Choroid plexus epithelial cell (primary cell): ENCODE measurements around the gene UXT.
"Not testable (repeated sequence)": the region's sequence is repeated elsewhere in the genome, so short reads cannot be mapped to it uniquely, and the experiment has no call there.

Experiments
- DNase-seq: peaks from one replicate; pipeline ENCODE4 v3.0.0-alpha.2; 2010; ENCODE audit warnings: low read depth
- H3K4me3 ChIP-seq: 2 replicates; pipeline ENCODE4 v1.5.1; 2011; ENCODE audit warnings: low read depth, mild to moderate bottlenecking, control low read depth, low read length, moderate library complexity
- CTCF ChIP-seq: conservative IDR thresholded peaks from 2 replicates; pipeline ENCODE4 v1.5.1; 2011; ENCODE audit warnings: low read depth, mild to moderate bottlenecking, control low read depth, inconsistent platforms, low read length, moderate library complexity

UXT gene

GRCh38 chrX:47611489-47611888, 47.5 kb downstream of the UXT start:
- no peak for TF ChIP-seq CTCF
- no peak overlapping the region for H3K4me3 ChIP-seq
- DNase-seq: no peak

GRCh38 chrX:47610511-47610910, 48.5 kb downstream of the UXT start:
- H3K4me3 ChIP-seq: no peak overlapping the region
- TF ChIP-seq CTCF: no peak
- DNase-seq: no peak

- DNase-seq: no peak
- H3K4me3 ChIP-seq: no peak overlapping the region
- TF ChIP-seq CTCF: no peak
Observed at GRCh38 chrX:47608130-47608810, 50.7 kb downstream of the UXT start.

- DNase-seq: peak; percentile 60
- H3K4me3 ChIP-seq: no peak overlapping the region
- no peak for TF ChIP-seq CTCF
Observed at GRCh38 chrX:47607091-47607490, 51.9 kb downstream of the UXT start.

- no peak for DNase-seq
- no peak for TF ChIP-seq CTCF
- H3K4me3 ChIP-seq: no peak overlapping the region
Observed at GRCh38 chrX:47605024-47605423, 54.0 kb downstream of the UXT start.

- not testable (repeated sequence) for H3K4me3 ChIP-seq, DNase-seq
Observed at GRCh38 chrX:47603125-47603524, 55.9 kb downstream of the UXT start.
